ENCODE measurements around the gene NLGN1. TPM values are rescaled to one million over a fixed set of nuclear protein-coding genes. Genes with fewer than 3 reads are reported as not detected.

The NLGN1 gene
- total RNA-seq, 1 donor from 2014 or later, result not detected

DNA sequence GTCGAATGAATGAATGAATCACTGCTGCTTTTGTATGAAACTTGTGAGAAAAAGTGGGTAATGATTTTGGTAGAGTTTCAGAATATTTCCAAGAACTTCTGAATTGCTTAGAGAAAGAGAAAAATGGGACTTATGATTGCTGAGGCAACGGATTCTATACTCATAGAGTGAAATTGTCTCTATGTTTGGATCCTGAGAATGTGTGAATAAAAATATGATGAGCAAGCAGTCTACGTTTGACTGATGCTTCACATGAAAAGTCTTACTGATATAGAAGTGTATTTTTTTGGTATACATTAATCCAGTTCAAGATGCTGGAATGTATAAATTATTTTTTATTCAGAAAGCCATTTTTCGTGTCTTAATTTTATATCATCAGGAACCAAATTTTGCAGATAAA is 441.1 kb downstream of the NLGN1 start:
- TF ChIP-seq, protein P1, sequence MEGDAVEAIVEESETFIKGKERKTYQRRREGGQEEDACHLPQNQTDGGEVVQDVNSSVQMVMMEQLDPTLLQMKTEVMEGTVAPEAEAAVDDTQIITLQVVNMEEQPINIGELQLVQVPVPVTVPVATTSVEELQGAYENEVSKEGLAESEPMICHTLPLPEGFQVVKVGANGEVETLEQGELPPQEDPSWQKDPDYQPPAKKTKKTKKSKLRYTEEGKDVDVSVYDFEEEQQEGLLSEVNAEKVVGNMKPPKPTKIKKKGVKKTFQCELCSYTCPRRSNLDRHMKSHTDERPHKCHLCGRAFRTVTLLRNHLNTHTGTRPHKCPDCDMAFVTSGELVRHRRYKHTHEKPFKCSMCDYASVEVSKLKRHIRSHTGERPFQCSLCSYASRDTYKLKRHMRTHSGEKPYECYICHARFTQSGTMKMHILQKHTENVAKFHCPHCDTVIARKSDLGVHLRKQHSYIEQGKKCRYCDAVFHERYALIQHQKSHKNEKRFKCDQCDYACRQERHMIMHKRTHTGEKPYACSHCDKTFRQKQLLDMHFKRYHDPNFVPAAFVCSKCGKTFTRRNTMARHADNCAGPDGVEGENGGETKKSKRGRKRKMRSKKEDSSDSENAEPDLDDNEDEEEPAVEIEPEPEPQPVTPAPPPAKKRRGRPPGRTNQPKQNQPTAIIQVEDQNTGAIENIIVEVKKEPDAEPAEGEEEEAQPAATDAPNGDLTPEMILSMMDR (IDR thresholded peaks at IDR 0.05), result no peak
- Mint-ChIP-seq H3K9me3 (ENCODE audit: low read depth) (no peaks in the 10 kb centered on the region), H3K4me3 (ENCODE audit: unreplicated experiment) (no peak overlapping the region), H3K4me1 (ENCODE audit: low read depth) (no peaks in the 10 kb centered on the region), H3K36me3 (ENCODE audit: low read depth) (no peaks in the 10 kb centered on the region), H3K27me3 (ENCODE audit: low read depth) (no peaks in the 10 kb centered on the region), H3K27ac (ENCODE audit: unreplicated experiment) (no peak overlapping the region)
- no peak for DNase-seq (ENCODE audit: low spot score)

- Mint-ChIP-seq H3K27ac (ENCODE audit: unreplicated experiment) (no peak overlapping the region), H3K36me3 (ENCODE audit: low read depth) (no peaks in the 10 kb centered on the region), H3K27me3 (ENCODE audit: low read depth) (no peaks in the 10 kb centered on the region), H3K4me3 (ENCODE audit: unreplicated experiment) (no peak overlapping the region), H3K9me3 (ENCODE audit: low read depth) (no peaks in the 10 kb centered on the region), H3K4me1 (ENCODE audit: low read depth) (no peaks in the 10 kb centered on the region)
- TF ChIP-seq, protein P1 (IDR thresholded peaks at IDR 0.05), result no peak
- no peak for DNase-seq (ENCODE audit: low spot score)
Measured at GRCh38 chr3:173839859-173840258, 442.3 kb downstream of the NLGN1 start.

DNA sequence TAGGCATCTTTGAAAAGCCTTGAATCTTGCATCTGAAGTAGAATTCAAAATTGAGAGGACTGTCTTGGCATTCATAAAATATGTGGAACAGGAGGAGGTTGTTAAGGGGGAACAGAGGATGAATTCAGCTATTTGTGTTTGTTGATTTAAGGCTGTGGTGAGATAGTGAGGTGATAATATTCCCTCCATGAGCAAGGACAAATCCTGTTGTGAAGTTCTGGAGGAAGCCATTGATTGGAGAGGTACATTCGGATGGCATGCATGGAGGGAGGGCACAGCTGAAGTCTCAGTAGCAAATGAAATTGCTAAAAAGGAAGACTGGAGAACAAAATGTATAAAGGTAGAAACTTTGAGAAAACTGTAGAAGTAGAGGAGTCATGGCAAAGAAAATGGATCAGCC is 443.8 kb downstream of the NLGN1 start:
- Mint-ChIP-seq H3K9me3 (ENCODE audit: low read depth) (no peaks in the 10 kb centered on the region), H3K4me3 (ENCODE audit: unreplicated experiment) (no peak overlapping the region), H3K27me3 (ENCODE audit: low read depth) (no peaks in the 10 kb centered on the region), H3K4me1 (ENCODE audit: low read depth) (no peaks in the 10 kb centered on the region), H3K27ac (ENCODE audit: unreplicated experiment) (no peak overlapping the region), H3K36me3 (ENCODE audit: low read depth) (no peaks in the 10 kb centered on the region)
- DNase-seq (ENCODE audit: low spot score), result no peak
- TF ChIP-seq, protein P1 (IDR thresholded peaks at IDR 0.05), result no peak

GRCh38 chr3:173843060-173843459 is 445.5 kb downstream of the NLGN1 start:
- Mint-ChIP-seq H3K27ac (ENCODE audit: unreplicated experiment) (no peak overlapping the region), H3K27me3 (ENCODE audit: low read depth) (no peaks in the 10 kb centered on the region), H3K36me3 (ENCODE audit: low read depth) (no peaks in the 10 kb centered on the region), H3K4me3 (ENCODE audit: unreplicated experiment) (no peak overlapping the region), H3K4me1 (ENCODE audit: low read depth) (no peaks in the 10 kb centered on the region), H3K9me3 (ENCODE audit: low read depth) (no peaks in the 10 kb centered on the region)
- TF ChIP-seq, protein P1 (IDR thresholded peaks at IDR 0.05), result no peak
- DNase-seq (ENCODE audit: low spot score), result no peak

GRCh38 chr3:173846584-173846983 is 449.0 kb downstream of the NLGN1 start:
- Mint-ChIP-seq H3K36me3 (ENCODE audit: low read depth) (no peaks in the 10 kb centered on the region), H3K4me1 (ENCODE audit: low read depth) (no peaks in the 10 kb centered on the region), H3K27me3 (ENCODE audit: low read depth) (no peaks in the 10 kb centered on the region), H3K4me3 (ENCODE audit: unreplicated experiment) (no peak overlapping the region), H3K27ac (ENCODE audit: unreplicated experiment) (no peak overlapping the region), H3K9me3 (ENCODE audit: low read depth) (no peaks in the 10 kb centered on the region)
- TF ChIP-seq, protein P1 (IDR thresholded peaks at IDR 0.05), result no peak
- no peak for DNase-seq (ENCODE audit: low spot score)
